ENCODE data around the gene TJP2.

The TJP2 gene

GRCh38 chr9:69171517-69171916 lies 2.6 kb upstream of the TJP2 start:
- no peak for DNase-seq (ENCODE audit: low spot score)
- no peak for TF ChIP-seq CTCF (IDR thresholded peaks at IDR 0.05; ENCODE audit: borderline replicate concordance, control extremely low read depth, extremely low read depth, insufficient read depth, missing control alignments)
- in situ Hi-C loops (cut with MboI; ENCODE audit: low sequenced_read_pairs, unreplicated experiment) = no loop called here

DNA sequence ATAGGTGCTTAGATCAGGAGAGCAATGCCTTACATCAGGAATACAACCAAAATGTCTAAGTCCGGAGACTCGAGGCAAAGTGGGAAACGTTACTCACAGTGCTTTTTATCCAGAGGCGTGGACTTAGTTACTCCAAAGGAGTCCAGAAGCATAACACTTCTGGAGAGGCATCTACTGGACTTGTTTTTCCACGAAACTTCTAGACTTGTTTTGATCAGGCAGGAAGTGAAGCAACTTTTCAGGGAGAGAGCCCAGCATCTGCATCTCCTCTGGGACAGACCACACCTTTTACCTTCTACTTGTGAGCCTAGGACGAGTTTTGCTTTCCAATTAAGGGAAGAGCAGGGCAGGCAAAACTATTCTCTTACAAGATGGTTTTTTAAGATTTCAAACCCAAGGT lies 1.2 kb upstream of the TJP2 start:
- in situ Hi-C loops (cut with MboI; ENCODE audit: low sequenced_read_pairs, unreplicated experiment) = no loop called here

GRCh38 chr9:69173497-69173890 lies 583 bp upstream of the TJP2 start:
- in situ Hi-C loops (cut with MboI; ENCODE audit: low sequenced_read_pairs, unreplicated experiment) = no loop called here
- TF ChIP-seq CTCF (IDR thresholded peaks at IDR 0.05; ENCODE audit: borderline replicate concordance, control extremely low read depth, extremely low read depth, insufficient read depth, missing control alignments) = no peak
- DNase-seq (ENCODE audit: low spot score) = no peak

More for the DNA sequence above, 1.2 kb upstream of the TJP2 start:
- TF ChIP-seq CTCF (IDR thresholded peaks at IDR 0.05; ENCODE audit: borderline replicate concordance, control extremely low read depth, extremely low read depth, insufficient read depth, missing control alignments) = no peak
- DNase-seq (ENCODE audit: low spot score) = no peak

DNA sequence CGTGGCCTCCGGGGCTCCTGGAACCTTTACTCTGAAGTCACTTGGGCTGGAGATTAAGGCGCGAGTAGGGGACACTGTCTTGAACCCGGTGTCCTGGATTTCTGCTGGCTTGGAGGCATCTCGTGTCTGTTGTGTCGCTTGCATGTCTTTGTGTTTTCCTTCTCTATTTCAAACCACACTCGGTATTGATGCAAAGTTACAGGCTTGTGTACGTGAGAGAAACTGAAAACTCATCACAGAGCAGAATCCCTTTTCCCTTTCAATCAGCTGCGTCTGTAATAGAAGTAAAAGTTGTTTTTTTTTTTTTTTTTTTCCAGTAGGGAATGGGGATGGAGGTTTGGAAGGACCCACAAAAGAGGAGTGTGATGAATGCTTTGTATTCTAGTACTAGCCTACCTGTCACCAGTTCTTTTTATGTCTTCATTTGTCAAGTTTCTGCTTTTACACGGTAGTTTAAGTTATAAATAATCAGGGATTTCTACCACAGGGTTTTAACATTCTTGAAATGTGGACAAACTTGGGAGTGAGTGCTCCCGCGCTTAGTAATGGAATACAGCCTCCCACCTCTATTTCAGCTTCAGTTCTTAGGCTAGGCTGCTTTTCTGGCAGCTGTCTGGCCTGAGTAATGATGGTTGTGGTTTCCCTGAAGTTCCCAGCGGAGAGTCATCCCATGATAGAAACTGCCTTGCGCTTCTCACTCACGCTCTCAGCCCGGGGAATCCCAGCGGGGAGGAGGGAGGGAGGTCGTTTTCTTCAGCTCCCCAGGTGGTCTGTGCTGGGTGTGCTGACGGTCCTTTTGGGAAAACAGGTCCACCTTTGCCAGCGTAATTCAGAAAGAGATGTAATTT lies 763 bp downstream of the TJP2 start:
- DNase-seq (ENCODE audit: low spot score) = peak; percentile 77
- TF ChIP-seq CTCF (IDR thresholded peaks at IDR 0.05; ENCODE audit: borderline replicate concordance, control extremely low read depth, extremely low read depth, insufficient read depth, missing control alignments) = no peak
- in situ Hi-C loops (cut with MboI; ENCODE audit: low sequenced_read_pairs, unreplicated experiment) = loop anchor here (25.0 kb wide), 1 partner anchor 463 kb away; the partner anchor contains the start of gene PIP5K1B

DNA sequence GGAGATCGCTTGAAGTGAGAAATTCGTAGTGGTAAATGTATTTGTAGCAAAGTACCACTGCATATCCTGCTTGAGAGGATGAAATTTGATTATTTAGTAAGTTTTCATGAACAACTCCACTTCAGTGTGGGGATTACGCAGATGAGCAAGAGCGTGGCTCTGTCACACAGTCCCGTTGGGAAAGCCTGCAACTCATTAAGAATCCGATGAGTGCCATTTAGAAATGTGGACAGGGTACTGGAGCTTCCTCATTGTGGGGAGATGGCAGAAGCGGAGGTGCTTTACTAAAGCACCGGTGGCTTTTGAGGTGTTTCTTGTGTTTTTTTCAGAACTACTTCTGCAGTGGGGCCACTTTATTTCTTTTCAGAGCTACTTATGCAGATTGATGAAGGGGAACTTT lies 1.4 kb downstream of the TJP2 start:
- in situ Hi-C loops (cut with MboI; ENCODE audit: low sequenced_read_pairs, unreplicated experiment) = loop anchor here (25.0 kb wide), 1 partner anchor 463 kb away; the partner anchor contains the start of gene PIP5K1B
- TF ChIP-seq CTCF (IDR thresholded peaks at IDR 0.05; ENCODE audit: borderline replicate concordance, control extremely low read depth, extremely low read depth, insufficient read depth, missing control alignments) = no peak
- peak; percentile 45 for DNase-seq (ENCODE audit: low spot score)

GRCh38 chr9:69176471-69177171 lies 2.5 kb downstream of the TJP2 start:
- TF ChIP-seq CTCF (IDR thresholded peaks at IDR 0.05; ENCODE audit: borderline replicate concordance, control extremely low read depth, extremely low read depth, insufficient read depth, missing control alignments) = no peak
- peak; percentile 39 for DNase-seq (ENCODE audit: low spot score)
- in situ Hi-C loops (cut with MboI; ENCODE audit: low sequenced_read_pairs, unreplicated experiment) = loop anchor here (25.0 kb wide), 1 partner anchor 464 kb away; the partner anchor contains the start of gene PIP5K1B

Data from GM13976 (cell line).